ENCODE results near the gene HDHD5.

DNA sequence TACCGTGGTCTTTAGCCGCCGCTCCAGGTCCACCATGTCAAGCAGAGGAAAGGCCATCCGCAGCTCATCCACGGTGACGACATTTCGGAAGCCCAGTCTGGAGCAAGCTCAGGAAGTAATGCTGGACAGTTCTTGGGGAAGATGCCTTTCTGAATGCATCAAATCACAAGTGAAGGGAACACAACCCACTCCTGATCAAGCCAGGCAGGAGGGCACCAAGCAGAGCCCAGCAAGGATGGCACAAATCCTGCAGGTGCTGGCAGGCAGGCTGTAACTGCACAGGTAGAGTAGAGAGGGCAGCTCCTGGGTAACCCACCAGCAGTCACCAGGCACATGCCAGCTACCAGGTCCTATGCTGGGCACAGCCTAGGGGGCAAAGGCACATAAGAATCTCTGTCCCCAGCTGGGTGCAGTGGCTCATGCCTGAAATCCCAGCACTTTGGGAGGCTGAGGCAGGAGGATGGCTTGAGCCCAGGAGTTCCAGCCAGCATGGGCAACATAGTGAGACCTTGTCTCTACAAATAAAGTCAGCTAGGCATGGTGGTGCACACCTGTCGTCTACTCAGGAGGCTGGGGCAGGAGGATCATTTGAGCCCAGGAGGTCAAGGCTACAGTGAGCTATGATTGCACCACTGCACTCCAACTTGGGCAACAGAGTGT is 13.9 kb downstream of the HDHD5 start:
- TF ChIP-seq, protein P1, sequence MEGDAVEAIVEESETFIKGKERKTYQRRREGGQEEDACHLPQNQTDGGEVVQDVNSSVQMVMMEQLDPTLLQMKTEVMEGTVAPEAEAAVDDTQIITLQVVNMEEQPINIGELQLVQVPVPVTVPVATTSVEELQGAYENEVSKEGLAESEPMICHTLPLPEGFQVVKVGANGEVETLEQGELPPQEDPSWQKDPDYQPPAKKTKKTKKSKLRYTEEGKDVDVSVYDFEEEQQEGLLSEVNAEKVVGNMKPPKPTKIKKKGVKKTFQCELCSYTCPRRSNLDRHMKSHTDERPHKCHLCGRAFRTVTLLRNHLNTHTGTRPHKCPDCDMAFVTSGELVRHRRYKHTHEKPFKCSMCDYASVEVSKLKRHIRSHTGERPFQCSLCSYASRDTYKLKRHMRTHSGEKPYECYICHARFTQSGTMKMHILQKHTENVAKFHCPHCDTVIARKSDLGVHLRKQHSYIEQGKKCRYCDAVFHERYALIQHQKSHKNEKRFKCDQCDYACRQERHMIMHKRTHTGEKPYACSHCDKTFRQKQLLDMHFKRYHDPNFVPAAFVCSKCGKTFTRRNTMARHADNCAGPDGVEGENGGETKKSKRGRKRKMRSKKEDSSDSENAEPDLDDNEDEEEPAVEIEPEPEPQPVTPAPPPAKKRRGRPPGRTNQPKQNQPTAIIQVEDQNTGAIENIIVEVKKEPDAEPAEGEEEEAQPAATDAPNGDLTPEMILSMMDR (IDR thresholded peaks at IDR 0.05), result no peak
- TF ChIP-seq POLR2A (IDR thresholded peaks at IDR 0.05), result no peak
